Spinal cord (tissue), 10 donors: Measurements from ENCODE around the gene AP1M2. TPM values are rescaled to one million over a fixed set of nuclear protein-coding genes. Genes with fewer than 3 reads are reported as not detected.

Experiments
- DNase-seq, 6 donors: peaks; one replicate each; pipeline versions ENCODE4 v3.0.0 to v3.0.0-alpha.2; 2013 to 2015; ENCODE audit warnings: low spot score in 6 of 6, low read depth in 4 of 6
- H3K27ac ChIP-seq: one replicate; pipeline ENCODE4 v1.5.1; 2013; ENCODE audit warnings: low read depth, low read length, control low read depth
- H3K27me3 ChIP-seq: one replicate; pipeline ENCODE4 v1.6.1; 2013; ENCODE audit warnings: low read length; ENCODE audit not compliant: control insufficient read depth, insufficient read depth
- H3K36me3 ChIP-seq: one replicate; pipeline ENCODE4 v1.6.1; 2013; ENCODE audit warnings: low read length; ENCODE audit not compliant: control insufficient read depth, insufficient read depth
- H3K4me1 ChIP-seq: one replicate; pipeline ENCODE4 v1.6.1; 2013; ENCODE audit warnings: low read length; ENCODE audit not compliant: control insufficient read depth, insufficient read depth
- H3K4me3 ChIP-seq: one replicate; pipeline ENCODE4 v1.5.1; 2013; ENCODE audit warnings: low read depth, low read length, control low read depth
- H3K9me3 ChIP-seq: one replicate; pipeline ENCODE4 v1.6.1; 2013; ENCODE audit warnings: low read length; ENCODE audit not compliant: control insufficient read depth, insufficient read depth
- WGBS: methylation state at CpG from one replicate; pipeline ENCODE4 v1.1.5; 2013; ENCODE audit warnings: missing lambda C conversion rate; ENCODE audit not compliant: insufficient coverage; 5-methylcytosine and 5-hydroxymethylcytosine counted together
- long read RNA-seq, 4 donors: transcript quantifications; one replicate each; lab custom pipeline, GENCODE V29; 2026
- polyA plus RNA-seq, 2 donors: library from polyadenylated mRNA; unstranded; fragments of 120-200 nt; gene quantifications; one replicate each; pipeline ENCODE4 v1.2.1, GENCODE V29; 2013; ENCODE audit not compliant: insufficient read length in 2 of 2
- total RNA-seq, 2 donors: library from RNA; depleted of rRNA in 1 of 2; stranded (reverse); fragments of 120-200 nt in 1 of 2; fragments of >200 nt in 1 of 2; gene quantifications; one replicate each; pipeline versions ENCODE4 v1.2.3 to v1.2.4, GENCODE V29; 2013 to 2014
- donor health status: healthy.

The AP1M2 gene
- total RNA-seq (under 1 TPM; 0.30 to 0.83 TPM), polyA plus RNA-seq (1 to 10 TPM; 1.1 to 1.2 TPM)
- long read RNA-seq, donor 1, partial matches to known transcripts: 282 of 298 reads
- long read RNA-seq, donor 1, other reads (novel, unspliced or antisense): 14 of 298 reads
- long read RNA-seq, donor 2: 0 reads
- long read RNA-seq, donor 3, partial matches to known transcripts: 0 of 1 reads
- long read RNA-seq, donor 3, other reads (novel, unspliced or antisense): 0 of 1 reads
- long read RNA-seq, donor 4, transcript AP1M2-201 (12 exons, 1,749 nt): major isoform, 8 of 11 reads
- long read RNA-seq, donor 4, partial matches to known transcripts: 0 of 11 reads
- long read RNA-seq, donor 4, other reads (novel, unspliced or antisense): 0 of 11 reads

DNA sequence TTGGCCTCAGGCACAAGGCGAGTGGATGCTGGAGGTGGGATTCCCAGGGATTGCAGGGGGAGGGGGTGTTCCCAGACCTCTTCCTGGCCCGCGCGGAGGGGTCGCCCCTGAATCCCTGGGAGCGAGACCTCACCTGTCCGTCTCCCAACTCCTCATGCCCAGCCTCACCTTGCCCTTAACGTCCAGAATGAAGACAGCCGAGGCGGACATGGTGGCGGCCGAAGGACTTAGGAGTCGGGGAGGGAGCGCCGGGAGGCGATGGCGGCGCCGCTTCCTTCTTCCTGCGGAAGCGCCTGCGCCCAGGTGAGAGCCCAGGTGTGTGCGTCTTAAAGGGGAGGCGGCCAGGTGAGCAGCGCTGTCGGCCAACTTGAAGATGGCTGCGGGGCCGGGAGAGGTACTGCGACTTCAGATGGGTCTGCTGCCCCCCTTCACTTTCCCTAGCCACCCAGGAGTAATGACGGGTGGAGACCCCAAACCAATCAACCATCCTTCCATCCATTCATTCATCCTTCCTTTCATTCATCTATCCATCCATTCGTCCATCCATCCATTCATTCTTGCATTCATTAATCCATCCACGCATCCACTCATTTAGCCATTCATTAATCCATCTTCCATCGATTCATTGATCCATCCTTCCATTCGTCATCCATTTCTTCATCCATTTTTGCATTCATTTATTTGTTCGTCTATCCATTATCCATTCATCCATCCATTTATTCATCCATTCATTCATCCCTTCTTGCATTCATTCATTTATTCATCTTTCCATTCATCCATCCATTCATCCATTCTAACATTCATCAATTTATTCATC lies at the start of gene AP1M2:
AP1M2 (minus strand) TSS at position 291 of the 817 bp plus-strand sequence; CDS start at position 210, 81 bp downstream.
- peaks cover 5% of the 10 kb centered on the region for H3K4me1 ChIP-seq
- H3K36me3 ChIP-seq: no peaks in the 10 kb centered on the region
- 14% methylated on average over 33 of the region's 35 CpGs for WGBS
- no peak for DNase-seq
- no peak within 1 kb of the TSS for H3K4me3 ChIP-seq
- no peaks in the 10 kb centered on the region for H3K9me3 ChIP-seq
- no peak within 1 kb of the TSS for H3K27ac ChIP-seq
- H3K27me3 ChIP-seq: peaks cover 30% of the 10 kb centered on the region

DNA sequence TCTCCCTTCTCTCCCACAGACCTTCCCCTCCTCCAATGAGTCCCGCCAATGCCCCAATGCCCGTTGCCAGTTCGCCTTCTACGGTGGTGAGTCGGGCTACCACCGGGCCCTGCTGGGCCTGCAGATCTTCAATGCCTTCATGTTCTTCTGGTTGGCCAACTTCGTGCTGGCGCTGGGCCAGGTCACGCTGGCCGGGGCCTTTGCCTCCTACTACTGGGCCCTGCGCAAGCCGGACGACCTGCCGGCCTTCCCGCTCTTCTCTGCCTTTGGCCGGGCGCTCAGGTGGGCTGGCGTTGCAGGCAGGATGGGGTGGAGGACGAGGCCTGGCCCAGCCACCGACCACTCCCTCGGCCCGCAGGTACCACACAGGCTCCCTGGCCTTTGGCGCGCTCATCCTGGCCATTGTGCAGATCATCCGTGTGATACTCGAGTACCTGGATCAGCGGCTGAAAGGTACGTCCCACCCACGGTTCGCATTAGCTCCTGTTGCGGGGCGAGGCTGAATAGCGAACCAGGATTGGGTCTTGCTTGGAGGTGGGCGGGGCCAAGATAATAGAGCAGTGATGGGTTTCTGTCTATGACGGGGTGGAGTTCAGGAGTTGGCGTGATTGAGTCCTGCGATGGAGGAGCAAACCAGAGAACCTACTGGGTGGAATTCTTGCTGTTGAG lies 49.3 kb upstream of the AP1M2 start:
- no peak overlapping the region for H3K27ac ChIP-seq
- no peaks in the 10 kb centered on the region for H3K9me3 ChIP-seq
- H3K4me1 ChIP-seq: no peaks in the 10 kb centered on the region
- WGBS: 95% methylated on average over 37 of the region's 37 CpGs
- H3K27me3 ChIP-seq: no peaks in the 10 kb centered on the region
- H3K36me3 ChIP-seq: peaks cover 86% of the 10 kb centered on the region
- no peak for DNase-seq
- no peak overlapping the region for H3K4me3 ChIP-seq

DNA sequence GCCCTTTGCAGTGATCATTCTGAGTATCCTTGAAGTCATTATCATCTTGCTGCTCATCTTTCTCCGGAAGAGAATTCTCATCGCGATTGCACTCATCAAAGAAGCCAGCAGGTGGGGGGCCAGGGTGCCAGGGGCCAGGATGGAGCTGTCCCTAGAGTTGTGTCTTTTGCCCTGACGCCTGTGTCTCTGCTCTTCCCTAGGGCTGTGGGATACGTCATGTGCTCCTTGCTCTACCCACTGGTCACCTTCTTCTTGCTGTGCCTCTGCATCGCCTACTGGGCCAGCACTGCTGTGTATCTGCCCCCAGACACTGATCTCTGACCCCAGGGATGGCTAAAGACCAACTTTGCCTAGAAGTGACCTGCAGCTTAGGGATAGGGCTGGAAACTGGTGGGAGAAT lies 47.9 kb upstream of the AP1M2 start:
- no peak for DNase-seq
- Histone ChIP-seq H3K4me1 (no peaks in the 10 kb centered on the region), H3K9me3 (no peaks in the 10 kb centered on the region), H3K4me3 (no peak overlapping the region), H3K27me3 (no peaks in the 10 kb centered on the region), H3K27ac (no peak overlapping the region), H3K36me3 (peaks cover 86% of the 10 kb centered on the region)
- 97% methylated on average over 6 of the region's 6 CpGs for WGBS

DNA sequence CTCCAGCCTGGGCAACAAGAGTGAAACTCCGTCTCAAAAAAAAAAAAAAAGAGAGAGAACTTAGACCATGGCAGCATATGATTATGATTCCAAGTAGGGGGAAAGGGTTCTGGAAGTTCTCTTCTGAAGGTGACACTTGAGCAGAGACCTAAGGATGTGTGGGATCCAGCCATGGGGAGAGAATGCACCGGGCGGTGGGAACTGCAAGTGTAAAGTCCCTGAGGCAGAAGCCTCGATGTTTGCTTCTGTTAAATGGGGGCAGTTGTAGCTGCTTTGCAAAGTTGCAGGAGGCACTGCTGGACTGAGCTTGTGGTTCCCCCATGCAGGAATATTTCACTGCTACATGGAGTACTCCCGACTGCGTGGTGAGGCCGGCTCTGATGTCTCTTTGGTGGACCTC lies 47.3 kb upstream of the AP1M2 start:
- Histone ChIP-seq H3K4me1 (no peaks in the 10 kb centered on the region), H3K27ac (no peak overlapping the region), H3K9me3 (no peaks in the 10 kb centered on the region), H3K36me3 (peaks cover 88% of the 10 kb centered on the region), H3K4me3 (no peak overlapping the region), H3K27me3 (no peaks in the 10 kb centered on the region)
- 92% methylated on average over 7 of the region's 7 CpGs for WGBS
- DNase-seq: no peak

DNA sequence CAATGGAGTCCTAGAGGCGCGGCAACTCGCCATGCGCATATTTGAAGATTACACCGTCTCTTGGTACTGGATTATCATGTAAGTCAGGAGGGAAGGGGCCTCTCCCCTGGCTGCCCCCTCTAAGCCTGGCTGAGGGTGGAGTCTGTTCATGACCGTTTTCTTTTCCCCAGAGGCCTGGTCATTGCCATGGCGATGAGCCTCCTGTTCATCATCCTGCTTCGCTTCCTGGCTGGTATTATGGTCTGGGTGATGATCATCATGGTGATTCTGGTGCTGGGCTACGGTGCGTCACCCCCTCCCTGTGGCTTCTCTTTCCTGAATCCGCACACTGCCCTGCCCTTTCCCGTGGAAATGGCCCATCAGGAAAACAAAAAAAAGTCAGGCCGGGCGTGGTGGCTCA lies 44.8 kb upstream of the AP1M2 start:
- H3K36me3 ChIP-seq: peaks cover 85% of the 10 kb centered on the region
- 61% methylated on average over 5 of the region's 14 CpGs for WGBS
- H3K9me3 ChIP-seq: no peaks in the 10 kb centered on the region
- H3K27ac ChIP-seq: no peak overlapping the region
- no peak for DNase-seq
- no peaks in the 10 kb centered on the region for H3K27me3 ChIP-seq
- no peak overlapping the region for H3K4me3 ChIP-seq
- H3K4me1 ChIP-seq: no peaks in the 10 kb centered on the region

DNA sequence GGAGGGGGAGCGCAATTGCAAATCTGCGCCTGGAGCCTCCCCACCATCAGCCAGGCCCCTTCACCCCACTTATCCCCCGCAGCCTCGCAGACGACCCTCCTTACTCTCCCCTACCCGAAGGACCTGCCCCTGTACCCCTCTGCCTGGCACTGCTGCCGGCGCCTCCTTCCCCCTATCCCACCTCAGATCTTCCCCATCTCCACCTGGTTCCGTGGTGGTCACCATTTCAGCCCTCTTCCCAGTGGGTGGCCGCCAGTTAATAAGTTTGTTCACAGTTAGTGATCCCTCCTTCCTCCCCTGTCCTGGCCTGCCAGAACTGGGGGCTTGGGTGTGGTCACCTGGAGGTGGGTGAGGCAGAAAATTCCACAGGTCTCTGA lies 38.6 kb upstream of the AP1M2 start:
- H3K27ac ChIP-seq: peak overlapping the region; percentile 75
- H3K27me3 ChIP-seq: no peaks in the 10 kb centered on the region
- WGBS: 14% methylated on average over 7 of the region's 10 CpGs
- H3K9me3 ChIP-seq: no peaks in the 10 kb centered on the region
- DNase-seq: no peak
- peaks cover 20% of the 10 kb centered on the region for H3K4me1 ChIP-seq
- H3K4me3 ChIP-seq: peak overlapping the region; percentile 54
- peaks cover 45% of the 10 kb centered on the region for H3K36me3 ChIP-seq

DNA sequence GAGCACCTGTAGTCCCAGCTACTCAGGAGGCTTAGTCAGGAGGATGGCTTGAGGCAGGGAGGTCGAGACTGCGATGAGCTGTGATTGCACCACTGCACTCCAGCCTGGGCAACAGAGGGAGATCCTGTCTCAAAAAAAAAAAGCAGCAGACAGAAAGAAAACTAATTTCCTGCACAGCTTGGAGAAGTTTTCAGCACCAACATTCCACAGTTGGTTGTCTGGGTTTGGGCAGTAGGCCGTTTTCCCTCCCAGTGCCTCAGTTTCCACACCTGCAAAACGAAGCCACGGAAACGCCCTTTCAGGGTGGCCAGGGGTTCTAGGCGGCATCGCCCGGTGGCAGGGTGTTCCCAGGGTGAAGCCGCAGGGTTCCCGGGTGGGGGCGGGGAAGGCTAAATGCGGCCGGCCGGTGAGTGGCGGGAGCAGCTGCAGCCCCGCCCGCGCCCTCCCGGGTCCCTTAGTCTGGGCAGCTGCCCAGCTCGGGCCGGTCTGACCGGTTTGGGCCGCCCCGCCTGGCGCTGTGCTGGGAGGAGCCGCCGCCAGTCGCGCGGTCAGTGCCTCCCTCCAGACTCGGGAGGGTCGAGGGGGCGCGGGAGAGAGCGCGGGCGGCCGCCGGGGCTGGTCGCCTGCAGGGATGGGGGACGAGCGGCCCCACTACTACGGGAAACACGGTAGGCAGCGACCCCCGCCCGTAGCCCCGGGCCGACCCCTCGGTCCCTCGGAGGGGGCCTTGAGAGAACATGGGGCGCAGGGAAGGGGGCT lies 38.1 kb upstream of the AP1M2 start, which contains the start of gene SLC44A2:
SLC44A2 (plus strand) TSS at position 551 of the 759 bp plus-strand sequence; CDS start at position 632, 81 bp downstream.
- peaks cover 40% of the 10 kb centered on the region for H3K36me3 ChIP-seq
- H3K9me3 ChIP-seq: no peaks in the 10 kb centered on the region
- H3K27me3 ChIP-seq: no peaks in the 10 kb centered on the region
- H3K4me1 ChIP-seq: peaks cover 20% of the 10 kb centered on the region
- H3K4me3 ChIP-seq: peak within 1 kb of the TSS; percentile 54
- H3K27ac ChIP-seq: peak within 1 kb of the TSS; percentile 88
- DNase-seq: peak in 4 of 6 donors; percentile 57 to 87 (median 60)
- 4% methylated on average over 53 of the region's 53 CpGs for WGBS

DNA sequence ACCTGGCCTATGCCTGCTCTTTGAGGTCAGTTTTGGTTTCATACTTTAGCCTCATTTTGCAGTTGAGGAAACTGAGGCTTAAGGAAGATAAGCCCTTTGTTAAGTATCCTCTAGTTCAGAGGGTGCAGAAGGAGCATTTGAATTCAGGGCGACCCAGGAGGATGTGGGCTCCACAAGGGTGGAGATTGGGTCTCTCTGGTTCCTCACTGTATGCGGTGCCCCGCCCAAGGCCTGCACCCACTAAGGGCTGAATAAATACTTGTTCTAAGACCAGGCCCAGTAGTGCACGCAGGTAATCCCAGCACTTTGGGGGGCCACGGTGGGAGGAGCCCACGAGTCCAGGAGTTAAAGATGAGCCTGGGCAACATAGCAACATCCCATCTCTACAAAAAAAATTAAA lies 37.5 kb upstream of the AP1M2 start:
- Histone ChIP-seq H3K27ac (peak overlapping the region; percentile 88), H3K4me3 (peak overlapping the region; percentile 54), H3K9me3 (no peaks in the 10 kb centered on the region), H3K4me1 (peaks cover 20% of the 10 kb centered on the region), H3K36me3 (peaks cover 34% of the 10 kb centered on the region), H3K27me3 (no peaks in the 10 kb centered on the region)
- 69% methylated on average over 6 of the region's 6 CpGs for WGBS
- no peak for DNase-seq

DNA sequence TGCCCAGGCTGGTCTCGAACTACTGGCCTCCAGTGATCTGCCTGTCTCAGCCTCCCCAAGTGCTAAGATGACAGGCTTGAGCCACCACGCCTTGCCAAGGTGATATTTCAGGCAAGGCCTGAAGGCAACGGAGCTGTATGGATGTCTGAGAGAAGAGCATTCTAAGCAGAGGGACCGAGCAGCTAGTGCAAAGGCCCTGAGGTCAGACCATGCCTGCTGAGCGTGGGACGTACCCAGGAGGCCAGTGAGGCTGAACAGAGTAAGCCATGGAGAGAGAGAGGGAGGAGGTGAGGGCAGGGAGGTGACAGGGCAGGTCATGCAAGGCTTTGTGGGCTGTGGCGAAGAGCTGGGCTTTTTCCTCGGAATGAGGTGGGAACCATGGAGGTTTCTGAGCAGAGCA lies 34.9 kb upstream of the AP1M2 start:
- peaks cover 20% of the 10 kb centered on the region for H3K4me1 ChIP-seq
- no peak for DNase-seq
- no peak overlapping the region for H3K27ac ChIP-seq
- WGBS: 98% methylated on average over 8 of the region's 8 CpGs
- H3K9me3 ChIP-seq: no peaks in the 10 kb centered on the region
- H3K4me3 ChIP-seq: no peak overlapping the region
- H3K36me3 ChIP-seq: peaks cover 20% of the 10 kb centered on the region
- H3K27me3 ChIP-seq: no peaks in the 10 kb centered on the region
